T-helper 1 cell treated with Interleukin-12 subunit alpha and Interleukin-12 subunit beta and Interleukin-4 antibody, amounts not matched to agents 30 μg/mL and 1 μg/mL, for 36 hours (primary cell): ENCODE results near the gene IL4I1.
A peak's percentile ranks its signal among the peaks of the same experiment; 100 is the strongest.

Source experiments
- H3K27ac Mint-ChIP-seq: one replicate; pipeline ENCODE4 v1.8.0; 2021; ENCODE audit warnings: mild to moderate bottlenecking, mixed read lengths
- H3K27me3 Mint-ChIP-seq: one replicate; pipeline ENCODE4 v1.8.0; 2021; ENCODE audit warnings: low read depth, mixed read lengths
- H3K36me3 Mint-ChIP-seq: one replicate; pipeline ENCODE4 v1.8.0; 2021; ENCODE audit warnings: low read depth, mixed read lengths
- H3K4me1 Mint-ChIP-seq: one replicate; pipeline ENCODE4 v1.8.0; 2021; ENCODE audit warnings: low read depth, mixed read lengths
- H3K4me3 Mint-ChIP-seq: one replicate; pipeline ENCODE4 v1.8.0; 2021; ENCODE audit warnings: mild to moderate bottlenecking, moderate library complexity, mixed read lengths
- H3K9me3 Mint-ChIP-seq: one replicate; pipeline ENCODE4 v1.8.0; 2021; ENCODE audit warnings: mixed read lengths

IL4I1 gene

DNA sequence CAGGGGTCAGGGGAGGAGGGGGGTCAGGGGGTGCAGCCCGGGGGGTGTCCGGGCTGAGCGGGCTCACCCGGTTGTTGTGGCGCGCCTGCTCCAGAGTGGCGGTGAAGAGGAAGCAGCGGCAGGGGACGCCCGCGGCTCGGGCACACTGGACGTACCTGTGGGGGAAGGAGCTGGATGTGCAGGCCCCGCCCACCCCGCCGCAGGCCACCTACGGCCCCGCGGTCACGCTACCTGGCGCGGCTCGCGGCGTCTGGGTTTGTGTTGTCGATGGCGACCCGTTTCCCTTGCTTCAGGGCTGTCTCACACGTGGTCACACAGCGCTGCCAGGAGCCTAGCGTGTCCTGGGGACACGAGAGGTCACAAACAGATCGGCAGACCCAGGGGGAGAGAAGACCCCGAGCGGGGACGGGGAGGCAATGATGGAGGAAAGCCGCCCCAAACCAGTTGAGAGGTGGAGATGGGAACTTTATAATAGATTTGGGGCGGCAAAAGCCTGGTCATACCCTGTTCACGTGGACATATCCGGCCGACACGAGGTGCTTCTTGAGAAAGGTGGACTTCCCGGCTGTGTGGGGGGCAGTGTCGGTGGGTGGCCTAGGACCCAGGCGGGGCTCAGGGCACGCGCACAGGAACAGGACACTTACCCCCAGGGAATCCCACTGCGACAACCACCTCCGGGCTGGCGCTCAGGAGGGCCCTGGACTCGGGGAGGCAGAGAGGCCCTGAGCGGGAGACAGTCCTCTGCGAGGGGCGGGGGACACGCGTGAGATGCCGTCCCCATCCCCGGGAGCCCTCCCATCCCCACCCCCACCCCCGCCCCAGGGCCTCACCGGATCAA is 34.9 kb downstream of the IL4I1 start:
- H3K27me3 Mint-ChIP-seq, result no peaks in the 10 kb centered on the region
- H3K36me3 Mint-ChIP-seq, result peaks cover 31% of the 10 kb centered on the region
- no peaks in the 10 kb centered on the region for H3K9me3 Mint-ChIP-seq
- no peak overlapping the region for H3K27ac Mint-ChIP-seq
- no peak overlapping the region for H3K4me3 Mint-ChIP-seq
- peaks cover 20% of the 10 kb centered on the region for H3K4me1 Mint-ChIP-seq

DNA sequence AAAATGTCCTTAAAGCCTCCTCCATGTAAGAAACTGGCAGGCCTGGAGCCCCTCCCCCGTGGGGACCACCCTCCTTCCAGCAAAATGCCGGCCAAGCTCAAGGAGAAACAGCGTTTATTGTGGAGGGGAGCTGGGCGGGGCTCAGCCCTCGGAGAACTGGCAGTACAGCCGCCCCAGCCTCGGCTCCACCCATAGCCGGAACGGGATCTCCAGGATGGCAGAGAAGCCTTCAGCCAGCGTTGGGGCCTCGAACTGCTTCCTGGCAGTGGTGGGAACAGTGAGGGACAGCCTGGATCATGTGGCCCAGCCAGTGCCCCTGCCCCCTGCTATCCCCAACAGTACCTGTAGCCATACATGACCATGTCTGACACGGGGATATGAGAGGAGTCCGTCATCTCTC is 35.6 kb downstream of the IL4I1 start:
- peaks cover 26% of the 10 kb centered on the region for H3K36me3 Mint-ChIP-seq
- H3K27ac Mint-ChIP-seq, result no peak overlapping the region

DNA sequence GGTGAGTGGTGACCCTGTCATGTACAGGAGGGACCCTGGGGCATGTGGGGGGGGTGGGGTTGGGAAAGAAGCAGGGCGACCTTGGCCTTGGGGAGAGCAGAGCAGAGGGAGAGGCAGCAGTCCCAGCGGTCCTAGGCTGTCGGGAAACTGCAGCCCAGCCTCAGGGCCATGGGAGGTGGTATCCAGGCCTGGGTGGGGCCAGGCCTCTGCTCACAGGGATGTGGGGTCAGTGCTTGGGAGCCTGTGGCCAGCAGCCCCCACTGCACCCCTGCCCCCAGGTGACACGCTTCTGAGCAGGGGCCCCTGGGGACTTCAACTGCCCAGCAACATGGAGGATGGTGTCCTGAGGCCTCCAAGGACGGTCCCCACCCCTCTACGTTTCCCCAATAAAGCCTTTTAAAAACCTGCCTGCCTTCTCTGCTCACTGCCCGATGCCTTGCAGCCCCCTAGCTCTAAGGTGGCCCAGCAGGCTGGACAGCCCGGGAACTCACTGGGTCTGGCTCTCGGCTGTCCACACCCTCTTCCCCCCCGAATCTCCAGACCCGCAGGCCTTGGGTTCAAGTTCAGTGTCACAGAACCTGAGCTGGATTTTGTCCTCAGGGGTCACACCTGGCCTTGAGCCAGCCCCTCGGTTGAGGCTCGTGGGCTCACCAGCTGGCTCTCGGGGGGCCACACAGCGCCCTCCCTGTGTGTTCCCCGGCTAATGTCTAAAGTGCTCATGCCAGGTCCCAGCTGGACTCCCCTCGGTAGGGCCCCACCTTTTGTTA is 36.2 kb downstream of the IL4I1 start:
- Mint-ChIP-seq H3K36me3 (peaks cover 23% of the 10 kb centered on the region), H3K4me3 (no peak overlapping the region), H3K27me3 (no peaks in the 10 kb centered on the region), H3K4me1 (peaks cover 8% of the 10 kb centered on the region), H3K27ac (no peak overlapping the region), H3K9me3 (no peaks in the 10 kb centered on the region)

More for the DNA sequence above, 35.6 kb downstream of the IL4I1 start:
- Mint-ChIP-seq H3K4me1 (peaks cover 13% of the 10 kb centered on the region), H3K4me3 (no peak overlapping the region), H3K27me3 (no peaks in the 10 kb centered on the region), H3K9me3 (no peaks in the 10 kb centered on the region)

DNA sequence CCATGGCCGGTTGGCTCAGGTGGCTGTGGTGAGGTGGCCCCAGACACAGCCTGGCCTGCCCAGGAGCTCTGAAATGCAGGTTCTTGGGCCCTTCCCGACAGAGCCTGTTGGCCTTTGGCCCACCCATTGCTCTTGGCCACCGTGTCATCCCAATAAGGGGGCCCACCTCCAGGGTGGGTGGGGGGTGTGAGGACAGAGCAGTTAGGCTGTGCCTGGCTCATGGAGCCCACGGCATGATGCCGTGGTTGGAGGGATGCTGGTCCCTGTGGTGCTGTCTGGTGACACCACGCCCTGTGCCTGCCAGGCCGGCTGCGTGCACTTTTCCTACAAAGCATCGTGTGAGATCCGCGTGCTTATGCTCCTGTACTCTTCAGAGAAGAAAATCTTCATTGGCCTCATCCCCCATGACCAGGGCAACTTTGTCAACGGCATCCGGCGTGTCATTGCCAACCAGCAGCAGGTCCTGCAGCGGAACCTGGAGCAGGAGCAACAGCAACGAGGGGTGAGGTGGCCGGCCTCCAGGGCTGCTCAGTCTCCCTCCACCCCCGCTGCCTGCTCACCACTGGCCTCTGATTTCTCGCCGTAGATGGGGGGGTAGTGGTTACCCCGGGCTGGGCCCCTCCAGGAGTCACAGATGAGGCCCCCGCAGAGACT is 36.9 kb downstream of the IL4I1 start:
- peaks cover 3% of the 10 kb centered on the region for H3K4me1 Mint-ChIP-seq
- H3K4me3 Mint-ChIP-seq, result no peak overlapping the region
- H3K27me3 Mint-ChIP-seq, result no peaks in the 10 kb centered on the region
- no peak overlapping the region for H3K27ac Mint-ChIP-seq
- H3K9me3 Mint-ChIP-seq, result no peaks in the 10 kb centered on the region
- H3K36me3 Mint-ChIP-seq, result peaks cover 20% of the 10 kb centered on the region

DNA sequence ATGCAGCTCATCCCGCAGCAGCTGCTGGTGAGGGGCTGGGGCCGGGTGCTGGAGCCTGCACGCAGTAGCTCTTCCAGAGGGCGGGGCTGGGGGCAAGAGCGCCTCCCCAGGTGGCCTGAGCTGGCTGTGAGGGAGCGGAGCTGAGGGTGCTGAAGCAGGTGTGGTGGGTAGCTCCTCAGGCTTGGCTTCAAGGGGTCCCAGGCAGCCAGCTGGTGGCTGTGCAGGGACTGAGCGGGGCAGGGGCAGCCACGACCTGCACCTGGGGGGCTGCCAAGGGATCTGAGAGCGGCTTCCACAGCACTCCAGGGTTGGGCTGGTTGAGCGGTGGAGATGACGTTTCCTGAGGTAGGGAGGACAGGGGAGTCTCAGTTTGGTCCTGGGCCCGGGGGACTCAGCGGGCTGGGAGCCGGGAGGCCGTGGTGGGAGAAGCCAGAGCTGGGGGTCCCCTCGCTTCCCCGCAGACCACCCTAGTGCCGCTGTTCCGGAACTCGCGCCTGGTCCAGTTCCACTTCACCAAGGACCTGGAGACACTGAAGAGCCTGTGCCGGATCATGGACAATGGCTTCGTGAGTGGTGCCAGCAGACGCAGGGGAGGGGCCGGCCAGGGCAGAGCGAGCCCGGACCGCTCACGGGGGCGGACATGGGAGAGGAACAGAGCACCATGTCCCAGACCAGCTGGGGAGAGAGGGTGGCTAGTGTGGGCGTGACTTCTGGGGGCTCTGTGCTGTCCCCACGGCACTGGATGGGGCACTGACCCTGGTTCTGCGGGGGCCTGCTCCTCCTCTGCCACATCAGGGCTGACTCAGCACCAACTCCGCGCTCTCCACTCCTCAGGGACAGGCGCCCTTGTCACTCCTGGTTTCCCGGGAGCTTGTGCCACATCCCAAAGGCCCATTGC is 38.4 kb downstream of the IL4I1 start:
- no peaks in the 10 kb centered on the region for H3K27me3 Mint-ChIP-seq
- no peaks in the 10 kb centered on the region for H3K9me3 Mint-ChIP-seq
- H3K4me3 Mint-ChIP-seq, result no peak overlapping the region
- H3K27ac Mint-ChIP-seq, result no peak overlapping the region
- peaks cover 4% of the 10 kb centered on the region for H3K4me1 Mint-ChIP-seq
- H3K36me3 Mint-ChIP-seq, result peaks cover 8% of the 10 kb centered on the region

DNA sequence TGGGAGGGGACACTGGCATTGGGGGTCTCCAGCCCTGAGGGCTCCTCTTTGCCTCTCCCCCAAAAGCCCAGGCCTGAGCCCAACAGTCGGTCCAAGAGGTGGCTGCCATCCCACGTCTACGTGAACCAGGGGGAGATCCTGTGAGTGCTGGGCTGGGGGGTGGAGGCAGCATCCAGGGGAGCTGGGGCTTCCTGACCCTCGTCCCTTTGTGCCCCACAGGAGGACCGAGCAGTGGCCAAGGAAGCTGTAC is 38.9 kb downstream of the IL4I1 start:
- Mint-ChIP-seq H3K4me3 (no peak overlapping the region), H3K9me3 (no peaks in the 10 kb centered on the region), H3K27me3 (no peaks in the 10 kb centered on the region), H3K36me3 (peaks cover 5% of the 10 kb centered on the region), H3K27ac (no peak overlapping the region), H3K4me1 (peaks cover 7% of the 10 kb centered on the region)

DNA sequence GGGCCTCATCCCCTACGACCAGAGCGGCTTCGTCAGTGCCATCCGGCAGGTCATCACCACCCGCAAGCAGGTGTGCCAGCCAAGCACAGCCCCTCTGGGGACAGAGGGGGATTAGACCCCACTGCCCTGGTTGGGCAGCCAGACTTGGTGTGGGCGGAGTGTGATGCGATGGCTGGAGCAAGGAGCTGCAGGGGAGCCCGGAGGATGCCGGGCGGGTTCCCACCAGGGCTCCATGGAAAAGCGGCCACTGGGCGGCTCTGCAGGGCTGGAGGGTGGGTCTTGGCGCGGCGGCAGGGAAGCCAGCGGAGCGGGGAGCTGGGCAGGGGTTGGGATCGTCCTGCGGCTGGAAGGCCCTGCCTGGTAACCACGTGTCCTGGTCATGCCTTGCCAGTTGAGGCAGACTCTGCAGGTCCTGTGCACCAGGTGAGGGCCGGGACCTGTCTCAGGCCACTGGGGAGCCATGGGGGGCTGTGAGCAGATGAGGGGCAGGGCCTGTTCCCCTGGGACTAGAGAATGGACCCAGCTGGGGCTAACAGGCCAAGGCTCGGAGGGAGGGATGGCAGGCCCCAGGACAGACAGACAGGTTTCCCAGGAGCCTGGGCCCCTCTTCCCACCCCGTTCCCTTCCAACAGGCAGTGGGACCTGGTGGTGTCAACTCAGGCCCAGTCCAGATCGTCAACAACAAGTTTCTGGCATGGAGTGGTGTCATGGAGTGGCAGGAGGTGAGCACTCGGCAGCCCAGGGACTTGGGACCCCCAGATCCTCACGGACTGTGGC is 39.4 kb downstream of the IL4I1 start:
- Mint-ChIP-seq H3K9me3 (no peaks in the 10 kb centered on the region), H3K36me3 (peaks cover 5% of the 10 kb centered on the region), H3K4me3 (no peak overlapping the region), H3K27ac (no peak overlapping the region), H3K4me1 (peaks cover 12% of the 10 kb centered on the region), H3K27me3 (peaks cover 2% of the 10 kb centered on the region)

DNA sequence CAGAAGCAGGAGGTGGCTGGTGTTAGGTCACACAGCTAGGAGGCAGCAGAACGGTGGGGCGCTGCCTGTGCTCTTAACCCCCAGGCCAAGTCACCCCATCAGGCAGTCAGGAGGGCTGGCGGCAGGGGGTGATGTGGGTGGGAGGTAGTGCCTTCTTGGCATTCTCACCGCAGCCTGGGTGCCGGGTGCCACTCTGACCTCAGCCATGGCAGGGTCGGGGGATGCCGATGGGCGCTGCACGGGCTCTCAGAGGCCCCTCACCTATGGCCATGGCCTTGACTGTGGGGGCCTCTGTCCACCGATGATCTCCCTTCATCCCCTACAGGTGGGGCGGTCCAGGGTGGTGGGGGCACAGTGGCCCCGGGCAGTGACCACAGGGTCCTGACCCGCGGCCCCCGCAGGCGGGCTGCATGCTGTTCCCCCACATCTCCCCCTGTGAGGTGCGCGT is 40.1 kb downstream of the IL4I1 start:
- no peak overlapping the region for H3K4me3 Mint-ChIP-seq
- peaks cover 15% of the 10 kb centered on the region for H3K4me1 Mint-ChIP-seq
- H3K9me3 Mint-ChIP-seq, result no peaks in the 10 kb centered on the region
- H3K27ac Mint-ChIP-seq, result no peak overlapping the region
- H3K27me3 Mint-ChIP-seq, result peaks cover 6% of the 10 kb centered on the region
- peaks cover 3% of the 10 kb centered on the region for H3K36me3 Mint-ChIP-seq

DNA sequence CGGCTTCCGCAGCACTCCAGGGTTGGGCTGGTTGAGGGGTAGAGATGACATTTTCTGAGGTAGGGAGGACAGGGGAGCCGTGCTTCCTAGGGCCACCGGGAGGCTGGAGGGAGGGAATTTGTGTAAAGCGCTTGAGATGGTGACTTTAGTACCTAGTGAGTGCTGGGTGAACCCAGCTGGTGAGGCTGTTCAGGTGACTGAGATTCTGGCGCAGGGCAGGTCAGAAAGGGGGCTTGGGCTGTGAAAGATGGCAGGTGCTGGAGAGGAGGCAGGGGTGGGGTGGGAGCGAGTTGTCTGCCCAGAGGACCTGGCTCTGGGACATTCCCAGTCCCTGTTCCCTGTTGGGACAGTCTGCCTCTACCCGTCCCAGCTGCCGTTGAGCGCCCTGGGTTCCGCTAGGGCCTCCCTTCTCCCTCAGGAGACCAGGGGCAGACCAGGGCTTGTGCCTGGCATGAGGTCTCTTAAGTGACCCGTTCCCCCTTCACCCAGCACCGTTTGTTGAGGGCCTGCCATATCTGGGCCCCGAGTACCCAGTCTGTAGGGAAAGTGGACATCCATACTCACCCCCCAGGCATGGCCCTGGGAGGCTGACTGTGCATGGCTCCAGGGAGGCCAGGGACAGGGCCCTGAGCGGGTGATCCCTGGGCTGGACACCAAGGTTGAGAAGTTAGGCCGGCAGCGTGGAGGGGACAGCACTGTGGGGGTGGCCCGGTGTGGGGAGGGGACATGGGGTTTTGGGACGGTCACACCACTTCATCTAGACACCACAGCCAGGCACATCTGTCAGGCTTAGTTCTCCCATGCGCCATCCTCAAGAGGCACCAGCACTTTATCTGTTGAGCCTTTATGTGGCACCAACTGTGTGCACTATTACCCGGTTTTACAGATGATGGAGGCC is 40.8 kb downstream of the IL4I1 start:
- Mint-ChIP-seq H3K9me3 (no peaks in the 10 kb centered on the region), H3K4me3 (no peak overlapping the region), H3K27me3 (peaks cover 6% of the 10 kb centered on the region), H3K27ac (no peak overlapping the region), H3K36me3 (peaks cover 3% of the 10 kb centered on the region), H3K4me1 (peaks cover 15% of the 10 kb centered on the region)

DNA sequence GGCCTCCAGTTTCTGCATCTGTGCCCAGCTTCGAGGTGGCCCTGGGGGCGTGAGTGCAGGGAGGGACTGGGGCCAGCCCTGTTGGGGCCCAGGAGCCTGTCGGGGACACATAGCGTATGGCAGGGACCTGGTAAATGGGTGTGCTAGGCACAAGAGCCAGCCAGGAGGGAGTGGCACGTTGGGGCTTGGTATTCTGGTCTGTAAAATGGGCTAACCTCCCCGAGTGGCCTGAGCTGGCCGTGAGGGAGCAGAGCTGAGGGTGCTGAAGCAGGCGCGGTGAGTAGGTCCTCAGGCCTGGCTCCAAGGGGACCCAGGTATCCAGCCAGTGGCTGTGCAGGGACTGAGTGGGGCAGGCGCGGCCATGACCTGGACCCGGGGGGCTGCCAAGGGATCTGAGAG is 41.4 kb downstream of the IL4I1 start:
- Mint-ChIP-seq H3K9me3 (peaks cover under 1% of the 10 kb centered on the region), H3K4me3 (no peak overlapping the region), H3K36me3 (peaks cover 3% of the 10 kb centered on the region), H3K27me3 (peaks cover 6% of the 10 kb centered on the region), H3K27ac (no peak overlapping the region), H3K4me1 (peaks cover 17% of the 10 kb centered on the region)

DNA sequence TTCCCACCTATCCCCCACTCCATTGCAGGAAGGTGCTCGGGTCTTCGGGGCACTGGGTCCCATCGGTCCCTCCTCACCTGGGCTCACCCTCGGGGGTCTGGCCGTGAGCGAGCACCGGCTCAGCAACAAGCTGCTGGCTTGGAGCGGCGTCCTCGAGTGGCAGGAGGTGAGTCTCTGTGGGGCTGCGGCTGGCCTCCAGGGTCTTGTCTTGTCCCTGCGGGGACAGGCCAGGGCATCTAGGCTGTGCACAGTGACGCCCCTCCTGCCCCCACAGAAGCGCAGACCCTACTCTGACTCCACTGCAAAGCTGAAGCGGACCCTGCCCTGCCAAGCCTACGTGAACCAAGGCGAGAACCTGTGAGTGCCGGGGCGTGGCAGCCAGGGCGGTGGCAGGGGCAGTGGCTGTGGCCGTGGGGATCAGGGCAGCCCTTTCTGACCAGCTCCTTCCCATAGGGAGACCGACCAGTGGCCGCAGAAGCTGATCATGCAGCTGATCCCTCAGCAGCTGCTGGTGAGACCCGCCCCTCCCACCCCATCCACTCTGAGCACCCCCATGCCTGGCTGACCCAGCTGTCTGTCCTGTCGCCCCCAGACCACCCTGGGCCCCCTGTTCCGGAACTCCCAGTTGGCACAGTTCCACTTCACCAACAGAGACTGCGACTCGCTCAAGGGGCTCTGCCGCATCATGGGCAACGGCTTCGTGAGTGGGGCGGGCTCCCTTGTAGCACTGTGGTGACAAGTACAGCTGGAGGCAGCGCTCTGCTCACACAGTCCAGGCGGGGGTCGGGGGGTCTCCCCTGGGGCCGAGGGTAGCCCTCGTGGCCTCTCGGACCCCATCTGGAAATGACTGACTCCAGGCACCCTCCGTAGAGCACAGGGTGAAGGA is 42.1 kb downstream of the IL4I1 start:
- Mint-ChIP-seq H3K27ac (no peak overlapping the region), H3K4me1 (peaks cover 22% of the 10 kb centered on the region), H3K9me3 (peaks cover 3% of the 10 kb centered on the region), H3K27me3 (peaks cover 6% of the 10 kb centered on the region), H3K4me3 (no peak overlapping the region), H3K36me3 (peaks cover 4% of the 10 kb centered on the region)

DNA sequence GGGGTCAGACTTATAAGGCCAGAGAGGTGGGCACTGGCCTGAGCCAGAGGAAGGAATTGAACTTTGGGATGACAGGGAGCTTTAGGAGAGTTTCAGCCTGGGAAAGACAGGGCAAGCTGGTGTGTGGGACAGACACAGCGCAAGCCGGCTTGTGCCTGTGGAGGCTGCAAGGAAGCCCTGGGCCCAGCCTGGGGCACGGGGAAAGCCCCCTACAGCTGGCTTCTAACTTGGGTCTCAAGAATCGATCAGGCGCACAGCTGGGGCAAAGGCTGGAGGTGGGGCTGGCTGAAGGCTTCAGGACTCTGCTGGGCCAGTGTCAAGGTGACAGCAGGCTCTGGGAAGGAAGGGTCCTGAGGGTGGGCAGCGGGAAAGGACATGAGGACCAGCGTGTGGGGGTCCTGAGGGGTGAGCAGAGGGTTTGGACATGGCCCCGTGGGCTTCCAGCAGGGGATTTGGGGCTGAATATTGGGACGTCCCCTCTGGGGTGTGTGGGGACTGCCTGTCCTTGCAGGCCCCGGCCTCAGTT is 42.8 kb downstream of the IL4I1 start:
- Mint-ChIP-seq H3K4me3 (peak overlapping the region; percentile 31), H3K4me1 (peaks cover 26% of the 10 kb centered on the region), H3K9me3 (peaks cover 6% of the 10 kb centered on the region), H3K36me3 (peaks cover 7% of the 10 kb centered on the region), H3K27ac (peak overlapping the region; percentile 65), H3K27me3 (peaks cover 6% of the 10 kb centered on the region)
